Activated CD8-positive, alpha-beta memory T cell treated with anti-CD3 and anti-CD28 coated beads, Interleukin-2, amount 10 ng/mL, durations not matched to agents 7 days and 5 days (primary cell): Measurements from ENCODE around the gene CDKAL1. TPM values are rescaled to one million over a fixed set of nuclear protein-coding genes. Genes with fewer than 3 reads are reported as not detected.

ENCODE experiments used
- ATAC-seq: fragments of 150-1000 bp; cut with Tn5 transposase; one replicate; pipeline ENCODE4 v1.10.0; 2021; ENCODE audit warnings: moderate library complexity
- CTCF ChIA-PET: fragments of 350-600 bp; sonication (Branson Sonifier 250); formaldehyde crosslinking; loops from one replicate; lab custom pipeline; 2021; ENCODE audit warnings: antibody characterized with exemption; lab: Charles Lee
- DNase-seq: peaks from one replicate; pipeline ENCODE4 v3.0.0-alpha.2; 2020
- H3K27ac Mint-ChIP-seq: one replicate; pipeline ENCODE4 v1.8.0; 2021; ENCODE audit warnings: mild to moderate bottlenecking, mixed read lengths
- H3K27me3 Mint-ChIP-seq: one replicate; pipeline ENCODE4 v1.8.0; 2021; ENCODE audit warnings: mixed read lengths
- H3K36me3 Mint-ChIP-seq: one replicate; pipeline ENCODE4 v1.8.0; 2021; ENCODE audit warnings: mild to moderate bottlenecking, mixed read lengths
- H3K4me1 Mint-ChIP-seq: one replicate; pipeline ENCODE4 v1.8.0; 2021; ENCODE audit warnings: mixed read lengths
- H3K4me3 Mint-ChIP-seq: one replicate; pipeline ENCODE4 v1.8.0; 2021; ENCODE audit warnings: mild to moderate bottlenecking, moderate library complexity, mixed read lengths
- H3K9me3 Mint-ChIP-seq: one replicate; pipeline ENCODE4 v1.8.0; 2022; ENCODE audit warnings: low read depth, mixed read lengths
- total RNA-seq, 2 experiments: library from RNA; stranded (reverse); gene quantifications; one replicate each; pipeline ENCODE4 v1.2.3, GENCODE V29; 2021

The CDKAL1 gene
- total RNA-seq, 2 experiments from 2014 or later, result 27.9 to 30.0 TPM

DNA sequence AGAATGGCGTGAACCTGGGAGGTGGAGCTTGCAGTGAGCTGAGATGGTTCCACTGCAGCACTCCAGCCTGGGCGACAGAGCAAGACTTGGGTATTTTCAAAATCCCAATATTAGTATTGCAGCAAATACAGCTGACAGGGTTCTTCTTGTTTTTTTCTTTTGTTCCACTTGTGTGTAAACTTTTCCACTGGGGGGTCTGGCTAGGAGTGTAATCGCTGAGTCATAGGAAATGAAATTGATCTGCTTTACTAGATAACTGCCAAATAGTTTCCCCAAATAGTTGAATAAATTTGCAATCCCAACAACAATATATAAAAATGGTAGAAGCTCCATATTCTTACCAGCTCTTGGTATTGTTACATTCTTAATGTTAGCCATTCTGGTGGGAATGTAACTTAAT lies 533.3 kb downstream of the CDKAL1 start:
- Mint-ChIP-seq H3K27me3 (no peaks in the 10 kb centered on the region), H3K9me3 (peaks cover 8% of the 10 kb centered on the region), H3K4me3 (no peak overlapping the region), H3K27ac (no peak overlapping the region), H3K4me1 (no peaks in the 10 kb centered on the region), H3K36me3 (peaks cover 36% of the 10 kb centered on the region)
- CTCF ChIA-PET, result no interaction called here
- DNase-seq (no peak), ATAC-seq (no peak)

DNA sequence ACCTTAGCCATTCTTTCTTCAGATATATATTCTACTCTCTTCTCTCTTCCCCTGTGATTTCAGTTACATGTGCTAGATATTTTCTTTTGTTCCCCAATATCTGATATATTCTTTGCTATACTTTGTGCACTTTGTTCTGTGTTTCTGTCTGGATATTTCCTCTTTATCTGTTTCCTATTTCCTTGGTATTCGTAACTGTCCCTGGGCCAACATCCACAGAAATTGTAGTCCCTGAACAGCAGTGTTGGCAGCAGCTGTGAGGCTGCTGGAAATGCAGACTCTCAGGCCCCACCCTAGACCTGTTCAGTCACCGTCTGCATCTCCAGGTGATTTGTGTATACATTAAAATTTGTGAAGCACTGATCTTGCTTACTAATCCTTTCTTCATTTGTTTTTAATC lies 536.4 kb downstream of the CDKAL1 start:
- ATAC-seq (no peak), DNase-seq (no peak)
- Mint-ChIP-seq H3K27me3 (no peaks in the 10 kb centered on the region), H3K4me1 (no peaks in the 10 kb centered on the region), H3K27ac (no peak overlapping the region), H3K9me3 (peaks cover 13% of the 10 kb centered on the region), H3K36me3 (peaks cover 48% of the 10 kb centered on the region), H3K4me3 (no peak overlapping the region)
- CTCF ChIA-PET, result no interaction called here

DNA sequence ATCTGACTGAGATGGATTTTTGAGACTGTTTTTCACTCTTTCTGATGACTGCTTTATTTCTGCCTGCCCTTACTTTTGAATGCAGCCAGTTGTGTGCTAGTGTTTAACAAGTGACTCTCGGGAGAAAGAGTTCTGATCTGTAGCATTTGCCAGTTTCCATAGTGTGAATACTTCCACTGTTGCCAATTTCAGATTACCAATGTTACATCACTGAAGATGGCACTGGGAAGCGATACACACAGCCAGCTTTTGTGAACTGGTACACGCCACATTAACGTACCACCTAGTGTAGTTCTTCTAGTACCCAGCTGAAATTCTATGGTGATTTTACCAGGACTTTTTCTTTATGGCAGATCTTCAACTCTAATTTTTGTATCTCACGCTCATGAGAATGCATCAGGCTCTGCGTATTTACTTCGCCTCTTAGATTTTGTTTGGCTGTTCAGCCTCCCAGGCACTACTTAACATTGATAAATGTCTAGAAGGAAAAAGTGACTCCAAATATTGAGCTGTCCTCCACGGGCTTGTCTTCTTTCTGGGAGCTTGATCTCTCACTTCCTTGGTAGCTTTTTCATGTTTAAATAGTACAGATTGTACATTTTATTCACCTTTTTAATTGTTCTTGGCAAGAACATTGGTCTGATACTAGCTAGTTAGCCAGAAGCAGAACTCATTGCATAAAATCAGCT lies 537.7 kb downstream of the CDKAL1 start:
- DNase-seq (no peak), ATAC-seq (no peak)
- Mint-ChIP-seq H3K27me3 (no peaks in the 10 kb centered on the region), H3K4me1 (no peaks in the 10 kb centered on the region), H3K4me3 (no peak overlapping the region), H3K9me3 (peaks cover 16% of the 10 kb centered on the region), H3K27ac (no peak overlapping the region), H3K36me3 (peaks cover 42% of the 10 kb centered on the region)
- CTCF ChIA-PET, result no interaction called here

DNA sequence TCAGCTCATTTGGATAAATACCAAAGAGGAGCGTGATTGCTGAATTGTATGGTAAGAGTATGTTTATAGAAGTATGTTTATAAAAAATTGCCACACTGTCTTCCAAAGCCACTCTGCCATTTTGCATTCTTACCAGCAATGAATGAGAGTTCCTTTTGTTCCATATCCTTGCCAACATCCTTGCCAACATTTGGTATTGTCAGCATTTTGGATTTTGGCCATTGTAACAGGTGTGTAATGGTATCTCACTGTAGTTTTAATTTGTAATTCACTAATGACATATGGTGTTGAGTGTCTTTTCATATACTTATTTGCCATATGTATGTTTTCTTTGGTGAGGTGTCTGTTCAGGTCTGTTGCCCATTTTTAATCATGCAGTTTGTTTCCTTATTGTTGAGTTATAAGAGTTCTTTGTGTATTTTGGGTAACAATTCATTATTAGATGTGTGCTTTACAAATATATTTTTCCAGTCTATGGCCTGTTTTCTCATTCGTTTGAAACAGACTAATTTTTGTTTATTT lies 539.1 kb downstream of the CDKAL1 start:
- CTCF ChIA-PET, result no interaction called here
- DNase-seq (no peak), ATAC-seq (no peak)
- Mint-ChIP-seq H3K4me3 (no peak overlapping the region), H3K4me1 (no peaks in the 10 kb centered on the region), H3K36me3 (peaks cover 38% of the 10 kb centered on the region), H3K9me3 (peaks cover 18% of the 10 kb centered on the region), H3K27me3 (no peaks in the 10 kb centered on the region), H3K27ac (no peak overlapping the region)

DNA sequence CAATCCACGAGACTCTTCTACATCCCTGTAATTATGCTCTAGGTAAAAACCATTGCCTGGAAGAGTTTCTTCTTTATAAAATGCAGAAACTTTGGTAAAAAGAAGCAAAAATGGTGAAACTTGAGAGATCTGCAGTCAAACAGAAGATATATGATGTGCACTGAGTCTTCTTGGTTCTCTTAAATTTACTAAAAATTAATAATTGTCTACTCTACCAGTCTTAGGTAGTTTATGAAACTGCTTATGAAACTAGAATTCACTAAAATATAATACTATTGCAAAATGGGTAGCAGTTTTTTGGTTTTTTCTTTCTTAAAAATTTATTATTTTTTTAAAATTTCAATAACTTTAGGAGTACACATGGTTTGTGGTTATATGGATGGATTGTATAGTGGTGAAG lies 540.2 kb downstream of the CDKAL1 start:
- Mint-ChIP-seq H3K27ac (no peak overlapping the region), H3K27me3 (no peaks in the 10 kb centered on the region), H3K4me1 (no peaks in the 10 kb centered on the region), H3K36me3 (peaks cover 41% of the 10 kb centered on the region), H3K9me3 (peaks cover 21% of the 10 kb centered on the region), H3K4me3 (no peak overlapping the region)
- CTCF ChIA-PET, result no interaction called here
- ATAC-seq, result no peak
- DNase-seq, result no peak

DNA sequence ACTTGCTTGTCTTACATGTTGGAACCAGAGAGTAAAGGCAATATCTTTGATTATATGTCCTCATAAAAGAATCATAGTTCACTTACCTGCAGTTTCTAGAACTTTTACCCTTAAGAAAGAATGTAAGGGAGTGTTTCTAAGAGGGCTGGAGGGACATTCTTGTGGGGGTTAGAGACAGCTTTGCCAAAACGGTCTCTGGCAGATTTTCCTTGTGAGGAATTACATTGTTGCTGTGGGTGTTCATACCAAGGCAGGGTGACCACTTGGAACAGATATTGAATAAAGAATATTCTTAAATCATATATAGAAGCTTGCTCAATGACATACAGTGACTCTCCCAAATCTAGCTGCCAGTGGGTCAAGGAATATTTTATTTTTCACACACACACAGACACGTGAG lies 541.7 kb downstream of the CDKAL1 start:
- CTCF ChIA-PET, result no interaction called here
- no peaks in the 10 kb centered on the region for H3K4me1 Mint-ChIP-seq
- ATAC-seq (no peak), DNase-seq (no peak)
- H3K36me3 Mint-ChIP-seq, result peaks cover 37% of the 10 kb centered on the region
- peaks cover 17% of the 10 kb centered on the region for H3K9me3 Mint-ChIP-seq
- no peak overlapping the region for H3K27ac Mint-ChIP-seq
- no peak overlapping the region for H3K4me3 Mint-ChIP-seq
- H3K27me3 Mint-ChIP-seq, result no peaks in the 10 kb centered on the region

DNA sequence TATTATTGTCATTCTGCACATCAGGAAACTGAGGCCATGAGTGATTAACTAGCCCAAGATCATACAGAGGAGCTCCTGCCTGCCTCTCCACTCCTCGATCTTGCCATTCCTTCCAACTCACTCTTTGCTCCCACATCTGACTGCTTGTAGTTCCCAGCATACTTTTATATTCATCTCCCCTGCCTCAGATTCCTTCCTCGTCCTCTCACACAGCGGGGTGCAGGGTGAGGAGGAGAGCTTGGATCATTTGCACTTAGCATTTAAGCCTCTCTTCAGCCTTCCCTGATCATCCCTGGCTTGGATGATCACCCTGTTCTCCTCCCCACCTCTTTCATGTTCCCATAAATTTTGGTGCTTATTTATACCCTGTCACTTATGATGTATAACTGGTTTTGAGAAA lies 544.2 kb downstream of the CDKAL1 start:
- Mint-ChIP-seq H3K27ac (no peak overlapping the region), H3K9me3 (peaks cover 9% of the 10 kb centered on the region), H3K36me3 (peaks cover 19% of the 10 kb centered on the region), H3K4me3 (no peak overlapping the region), H3K4me1 (no peaks in the 10 kb centered on the region), H3K27me3 (no peaks in the 10 kb centered on the region)
- DNase-seq (no peak), ATAC-seq (no peak)
- CTCF ChIA-PET, result no interaction called here

DNA sequence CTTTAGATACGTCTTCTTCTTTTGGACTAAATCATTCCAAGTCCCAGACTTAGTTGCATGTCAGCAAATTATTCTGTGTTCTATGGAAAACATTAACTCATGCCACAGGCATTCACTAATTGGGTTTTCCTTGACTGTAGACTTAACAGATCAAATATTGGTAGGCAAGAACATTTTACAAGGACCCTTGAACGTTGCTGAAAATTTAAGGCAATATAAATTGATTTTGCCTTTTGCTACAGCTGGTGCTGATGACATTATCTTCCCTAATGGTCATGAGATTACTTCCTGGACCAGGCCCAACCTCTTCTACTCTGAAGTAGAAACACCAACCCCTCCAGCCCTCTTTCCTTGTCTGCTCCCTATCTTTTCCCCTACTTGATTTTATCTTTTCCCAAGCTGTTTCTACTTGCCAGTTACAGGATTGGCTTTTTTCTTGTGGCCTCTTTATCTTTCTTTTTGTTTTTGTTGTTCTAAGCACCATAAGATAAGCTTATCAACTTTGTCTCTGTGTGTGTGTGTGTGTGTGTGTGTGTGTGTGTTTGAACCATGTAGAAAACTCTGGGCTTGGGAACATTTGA lies 545.3 kb downstream of the CDKAL1 start:
- no peak overlapping the region for H3K4me3 Mint-ChIP-seq
- no peak for ATAC-seq
- CTCF ChIA-PET, result no interaction called here
- DNase-seq, result no peak
- no peaks in the 10 kb centered on the region for H3K27me3 Mint-ChIP-seq
- H3K36me3 Mint-ChIP-seq, result peaks cover 17% of the 10 kb centered on the region
- peaks cover 8% of the 10 kb centered on the region for H3K9me3 Mint-ChIP-seq
- H3K27ac Mint-ChIP-seq, result no peak overlapping the region
- H3K4me1 Mint-ChIP-seq, result no peaks in the 10 kb centered on the region

DNA sequence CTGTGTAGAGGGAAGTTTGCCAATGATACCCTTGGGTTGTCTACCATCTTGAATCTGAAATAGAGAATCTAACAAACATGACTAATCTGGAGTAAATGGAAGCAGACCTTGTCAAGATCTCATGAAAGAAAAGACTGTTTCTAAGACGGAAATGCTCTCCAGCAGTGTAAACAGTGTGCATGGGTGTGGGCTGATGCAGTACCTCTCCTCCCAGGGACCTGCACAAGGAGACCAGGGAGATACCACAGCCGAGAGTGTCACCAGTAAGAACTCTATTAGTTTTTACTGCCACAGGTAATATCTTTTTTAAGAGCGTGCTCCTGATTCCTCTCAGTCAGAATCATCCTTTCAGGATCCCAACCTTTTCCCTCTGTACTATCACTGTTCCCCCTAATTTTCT lies 546.0 kb downstream of the CDKAL1 start:
- Mint-ChIP-seq H3K4me1 (no peaks in the 10 kb centered on the region), H3K9me3 (peaks cover 8% of the 10 kb centered on the region), H3K27me3 (no peaks in the 10 kb centered on the region), H3K27ac (no peak overlapping the region), H3K36me3 (peaks cover 18% of the 10 kb centered on the region), H3K4me3 (no peak overlapping the region)
- CTCF ChIA-PET, result no interaction called here
- ATAC-seq, result no peak
- DNase-seq, result no peak

DNA sequence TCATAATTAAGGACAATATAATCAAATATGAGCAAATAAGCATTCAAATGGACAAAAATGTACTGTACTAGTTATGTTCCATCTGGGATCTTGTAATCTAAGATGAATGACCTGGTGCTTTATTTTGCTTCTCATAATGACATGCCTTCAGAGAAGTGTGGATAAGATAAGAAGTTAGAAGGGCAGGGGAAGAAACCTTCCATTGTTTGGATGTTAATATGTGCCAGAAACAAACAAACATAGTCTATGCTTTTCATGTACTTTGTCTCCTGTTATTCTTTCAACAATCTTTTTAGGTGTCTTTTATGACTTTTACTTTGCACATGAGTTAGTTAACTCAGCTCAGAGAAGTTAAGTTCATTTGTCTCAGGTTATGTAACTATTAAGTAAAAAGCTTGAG lies 547.8 kb downstream of the CDKAL1 start:
- CTCF ChIA-PET, result no interaction called here

DNA sequence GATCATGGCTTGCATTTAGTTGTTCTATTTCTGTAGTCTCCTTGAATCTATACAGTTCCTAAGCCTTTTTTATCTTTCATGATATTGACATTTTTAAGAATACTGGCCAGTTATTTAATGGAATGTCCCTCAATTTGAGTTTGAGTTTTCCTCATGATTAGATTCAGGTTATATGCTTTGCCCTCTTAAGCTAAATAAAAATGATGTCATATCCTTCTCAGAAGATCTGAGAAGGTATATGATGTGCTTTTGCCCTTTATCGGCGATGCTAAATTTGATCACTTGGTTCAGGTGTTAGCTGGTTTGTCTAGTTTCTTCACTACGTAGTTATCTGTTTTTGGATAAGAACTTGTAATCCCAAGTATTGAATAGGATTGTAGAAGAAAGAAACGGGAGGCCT lies 549.5 kb downstream of the CDKAL1 start:
- H3K36me3 Mint-ChIP-seq, result peaks cover 14% of the 10 kb centered on the region
- no peak overlapping the region for H3K27ac Mint-ChIP-seq
- H3K4me1 Mint-ChIP-seq, result no peaks in the 10 kb centered on the region
- no peaks in the 10 kb centered on the region for H3K27me3 Mint-ChIP-seq
- H3K9me3 Mint-ChIP-seq, result no peaks in the 10 kb centered on the region
- ATAC-seq (no peak), DNase-seq (no peak)
- CTCF ChIA-PET, result no interaction called here
- H3K4me3 Mint-ChIP-seq, result no peak overlapping the region

More for the DNA sequence above, 547.8 kb downstream of the CDKAL1 start:
- ATAC-seq (no peak), DNase-seq (no peak)
- H3K4me1 Mint-ChIP-seq, result no peaks in the 10 kb centered on the region
- H3K27me3 Mint-ChIP-seq, result no peaks in the 10 kb centered on the region
- no peak overlapping the region for H3K27ac Mint-ChIP-seq
- peaks cover 5% of the 10 kb centered on the region for H3K9me3 Mint-ChIP-seq
- H3K36me3 Mint-ChIP-seq, result peaks cover 18% of the 10 kb centered on the region
- H3K4me3 Mint-ChIP-seq, result no peak overlapping the region

DNA sequence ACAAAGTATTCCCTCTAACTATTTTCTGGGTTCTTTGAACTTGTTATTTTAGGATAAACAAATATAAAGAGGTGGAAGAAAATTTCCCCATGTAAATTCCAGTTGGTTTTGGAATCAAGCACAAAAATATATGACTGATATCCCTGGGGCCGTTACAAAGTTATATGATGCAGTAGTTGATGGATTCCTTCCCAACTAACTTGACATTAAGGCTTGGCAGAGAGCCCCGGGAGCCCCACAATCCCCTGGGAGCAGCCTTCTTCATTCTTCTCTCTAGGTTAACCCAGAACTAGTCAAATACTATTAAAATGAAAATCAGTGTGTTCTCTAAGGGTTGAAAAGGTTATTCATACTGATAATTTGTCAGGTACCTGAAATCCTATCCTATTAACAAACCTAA lies 550.4 kb downstream of the CDKAL1 start:
- CTCF ChIA-PET, result no interaction called here
- H3K27ac Mint-ChIP-seq, result no peak overlapping the region
- no peaks in the 10 kb centered on the region for H3K27me3 Mint-ChIP-seq
- no peak overlapping the region for H3K4me3 Mint-ChIP-seq
- ATAC-seq (no peak), DNase-seq (no peak)
- H3K9me3 Mint-ChIP-seq, result no peaks in the 10 kb centered on the region
- peaks cover 13% of the 10 kb centered on the region for H3K36me3 Mint-ChIP-seq
- H3K4me1 Mint-ChIP-seq, result no peaks in the 10 kb centered on the region

DNA sequence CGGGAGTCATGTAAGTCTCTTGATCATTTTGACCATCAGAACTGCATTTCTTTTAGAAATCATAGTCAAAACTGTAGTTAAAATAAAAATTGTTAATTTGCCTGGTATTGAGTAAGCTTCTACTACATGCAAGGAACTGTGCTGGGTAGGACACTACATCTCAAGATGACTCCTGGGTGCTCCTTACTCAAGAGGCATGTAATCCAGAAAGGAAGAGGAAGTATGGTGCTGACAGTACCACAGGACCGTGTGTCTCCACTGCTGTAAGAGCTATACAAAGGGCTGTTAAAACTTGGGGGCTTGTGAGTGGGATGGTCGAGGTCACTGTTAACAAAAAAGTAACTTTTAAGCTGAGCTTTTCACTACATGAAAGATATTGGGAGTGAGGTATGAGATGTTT lies 551.0 kb downstream of the CDKAL1 start:
- H3K4me3 Mint-ChIP-seq, result no peak overlapping the region

DNA sequence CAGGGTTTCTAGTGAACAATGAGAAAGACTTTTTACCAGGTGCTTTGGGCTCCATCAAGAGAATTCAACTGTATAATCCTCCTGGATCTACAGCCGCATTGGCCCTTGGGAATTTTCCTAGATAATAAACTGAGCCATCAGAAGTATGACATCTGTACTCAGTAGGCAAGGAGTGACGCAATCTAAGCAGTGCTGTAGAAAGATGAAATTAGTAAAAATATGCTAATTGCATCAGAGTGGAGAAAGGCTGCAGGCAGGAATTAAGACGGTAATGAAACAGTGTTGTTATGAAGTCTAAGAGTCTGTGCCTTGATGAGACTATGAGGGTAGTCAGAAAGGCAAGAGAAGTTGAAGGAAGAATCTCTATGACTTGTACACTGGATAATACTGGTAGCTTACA lies 551.4 kb downstream of the CDKAL1 start:
- Mint-ChIP-seq H3K27me3 (no peaks in the 10 kb centered on the region), H3K4me3 (no peak overlapping the region), H3K4me1 (no peaks in the 10 kb centered on the region), H3K9me3 (no peaks in the 10 kb centered on the region), H3K36me3 (peaks cover 10% of the 10 kb centered on the region), H3K27ac (no peak overlapping the region)
- DNase-seq (no peak), ATAC-seq (no peak)
- CTCF ChIA-PET, result no interaction called here

More for the DNA sequence above, 551.0 kb downstream of the CDKAL1 start:
- no peaks in the 10 kb centered on the region for H3K9me3 Mint-ChIP-seq
- DNase-seq (no peak), ATAC-seq (no peak)
- no peaks in the 10 kb centered on the region for H3K4me1 Mint-ChIP-seq
- CTCF ChIA-PET, result no interaction called here
- H3K27me3 Mint-ChIP-seq, result no peaks in the 10 kb centered on the region
- peaks cover 12% of the 10 kb centered on the region for H3K36me3 Mint-ChIP-seq
- H3K27ac Mint-ChIP-seq, result no peak overlapping the region
